Measurements from ENCODE around the gene GPRC5C.

Gene GPRC5C

GRCh38 chr17:74391771-74392170, 40.1 kb upstream of the GPRC5C start:
- Histone ChIP-seq H3K27ac (ENCODE audit: poor library complexity, severe bottlenecking) (no peak overlapping the region), H3K9me3 (ENCODE audit: severe bottlenecking) (no peaks in the 10 kb centered on the region), H3K36me3 (ENCODE audit: low read depth) (no peaks in the 10 kb centered on the region), H3K27me3 (ENCODE audit: insufficient read depth, poor library complexity, severe bottlenecking) (no peaks in the 10 kb centered on the region), H3K4me3 (ENCODE audit: severe bottlenecking) (no peak overlapping the region), H3K4me1 (ENCODE audit: insufficient read depth, poor library complexity, severe bottlenecking) (no peaks in the 10 kb centered on the region)
- DNase-seq (ENCODE audit: low spot score) = no peak
- no peak for ATAC-seq (ENCODE audit: low read depth)
- TF ChIP-seq CTCF (IDR thresholded peaks at IDR 0.05; ENCODE audit: poor library complexity, severe bottlenecking) = no peak

GRCh38 chr17:74392848-74393247, 39.0 kb upstream of the GPRC5C start:
- no peak for TF ChIP-seq CTCF (IDR thresholded peaks at IDR 0.05; ENCODE audit: poor library complexity, severe bottlenecking)
- no peak overlapping the region for H3K27ac ChIP-seq (ENCODE audit: poor library complexity, severe bottlenecking)
- H3K4me3 ChIP-seq (ENCODE audit: severe bottlenecking) = no peak overlapping the region
- H3K4me1 ChIP-seq (ENCODE audit: insufficient read depth, poor library complexity, severe bottlenecking) = no peaks in the 10 kb centered on the region
- ATAC-seq (ENCODE audit: low read depth) (no peak), DNase-seq (ENCODE audit: low spot score) (no peak)
- H3K36me3 ChIP-seq (ENCODE audit: low read depth) = no peaks in the 10 kb centered on the region
- H3K9me3 ChIP-seq (ENCODE audit: severe bottlenecking) = no peaks in the 10 kb centered on the region
- no peaks in the 10 kb centered on the region for H3K27me3 ChIP-seq (ENCODE audit: insufficient read depth, poor library complexity, severe bottlenecking)

GRCh38 chr17:74393346-74393942, 38.4 kb upstream of the GPRC5C start:
- Histone ChIP-seq H3K4me1 (ENCODE audit: insufficient read depth, poor library complexity, severe bottlenecking) (no peaks in the 10 kb centered on the region), H3K36me3 (ENCODE audit: low read depth) (no peaks in the 10 kb centered on the region), H3K9me3 (ENCODE audit: severe bottlenecking) (no peaks in the 10 kb centered on the region), H3K4me3 (ENCODE audit: severe bottlenecking) (no peak overlapping the region), H3K27me3 (ENCODE audit: insufficient read depth, poor library complexity, severe bottlenecking) (no peaks in the 10 kb centered on the region), H3K27ac (ENCODE audit: poor library complexity, severe bottlenecking) (no peak overlapping the region)
- DNase-seq (ENCODE audit: low spot score) (no peak), ATAC-seq (ENCODE audit: low read depth) (no peak; the same call in 2 of the 3 replicates)
- no peak for TF ChIP-seq CTCF (IDR thresholded peaks at IDR 0.05; ENCODE audit: poor library complexity, severe bottlenecking)

GRCh38 chr17:74394275-74394950, 37.5 kb upstream of the GPRC5C start:
- no peaks in the 10 kb centered on the region for H3K36me3 ChIP-seq (ENCODE audit: low read depth)
- H3K4me1 ChIP-seq (ENCODE audit: insufficient read depth, poor library complexity, severe bottlenecking) = no peaks in the 10 kb centered on the region
- no peak overlapping the region for H3K4me3 ChIP-seq (ENCODE audit: severe bottlenecking)
- no peaks in the 10 kb centered on the region for H3K27me3 ChIP-seq (ENCODE audit: insufficient read depth, poor library complexity, severe bottlenecking)
- no peak for ATAC-seq (ENCODE audit: low read depth)
- H3K9me3 ChIP-seq (ENCODE audit: severe bottlenecking) = no peaks in the 10 kb centered on the region
- no peak overlapping the region for H3K27ac ChIP-seq (ENCODE audit: poor library complexity, severe bottlenecking)
- TF ChIP-seq CTCF (IDR thresholded peaks at IDR 0.05; ENCODE audit: poor library complexity, severe bottlenecking) = no peak
- no peak for DNase-seq (ENCODE audit: low spot score)

GRCh38 chr17:74394977-74395376, 36.9 kb upstream of the GPRC5C start:
- ATAC-seq (ENCODE audit: low read depth) = peak; percentile 53; the same call in 2 of the 3 replicates
- no peaks in the 10 kb centered on the region for H3K27me3 ChIP-seq (ENCODE audit: insufficient read depth, poor library complexity, severe bottlenecking)
- no peak for DNase-seq (ENCODE audit: low spot score)
- H3K9me3 ChIP-seq (ENCODE audit: severe bottlenecking) = no peaks in the 10 kb centered on the region
- no peak overlapping the region for H3K4me3 ChIP-seq (ENCODE audit: severe bottlenecking)
- H3K36me3 ChIP-seq (ENCODE audit: low read depth) = no peaks in the 10 kb centered on the region
- no peaks in the 10 kb centered on the region for H3K4me1 ChIP-seq (ENCODE audit: insufficient read depth, poor library complexity, severe bottlenecking)
- no peak overlapping the region for H3K27ac ChIP-seq (ENCODE audit: poor library complexity, severe bottlenecking)
- no peak for TF ChIP-seq CTCF (IDR thresholded peaks at IDR 0.05; ENCODE audit: poor library complexity, severe bottlenecking)

Measured in RWPE2 (cell line).